GM23338 (cell line): ENCODE data around the gene ING2.

ENCODE experiments used
- CREB1 ChIP-seq: fragments of 250-450 bp; sonication (Bioruptor Pico); IDR thresholded peaks from 2 replicates; pipeline ENCODE4 v1.5.0; 2020; ENCODE audit warnings: low read depth, mild to moderate bottlenecking, moderate library complexity
- CTCF ChIP-seq, 2 experiments: fragments of 200-600 bp in 1 of 2; sonication (generic) in 1 of 2; conservative IDR thresholded peaks; 2 replicates each; pipeline versions ENCODE4 v1.5.1 to v1.6.1; 2016 to 2017; ENCODE audit warnings: antibody characterized with exemption in 2 of 2, low read depth in 2 of 2, mild to moderate bottlenecking in 2 of 2, moderate library complexity in 1 of 2
- ETS1 ChIP-seq: IDR thresholded peaks from 2 replicates; pipeline ENCODE4 v1.6.1; 2016; ENCODE audit warnings: antibody characterized with exemption
- EZH2 ChIP-seq: fragments of 200-600 bp; sonication (generic); IDR thresholded peaks from one replicate; pipeline ENCODE4 v1.8.0; 2017; ENCODE audit warnings: antibody characterized with exemption, mild to moderate bottlenecking, low read depth; ENCODE audit not compliant: unreplicated experiment
- EZH2phosphoT487 ChIP-seq: fragments of 200-600 bp; sonication (generic); IDR thresholded peaks from one replicate; pipeline ENCODE4 v1.8.1; 2018; ENCODE audit warnings: antibody characterized with exemption; ENCODE audit not compliant: unreplicated experiment
- JUNB ChIP-seq: IDR thresholded peaks from one replicate; pipeline ENCODE4 v1.6.1; 2016; ENCODE audit warnings: antibody characterized with exemption; ENCODE audit not compliant: unreplicated experiment
- NANOG ChIP-seq: IDR thresholded peaks from 2 replicates; pipeline ENCODE4 v1.6.1; 2016; ENCODE audit warnings: antibody characterized with exemption, borderline replicate concordance
- POLR2AphosphoS5 ChIP-seq: IDR thresholded peaks from 2 replicates; pipeline ENCODE4 v1.6.1; 2016; ENCODE audit warnings: antibody characterized with exemption, low read depth
- REST ChIP-seq: IDR thresholded peaks from one replicate; pipeline ENCODE4 v1.6.1; 2018; ENCODE audit warnings: antibody characterized with exemption; ENCODE audit not compliant: unreplicated experiment
- STAT1 ChIP-seq: IDR thresholded peaks from one replicate; pipeline ENCODE4 v1.6.1; 2016; ENCODE audit warnings: antibody characterized with exemption; ENCODE audit not compliant: unreplicated experiment
- ZNF114 ChIP-seq: fragments of 250-450 bp; sonication (Bioruptor Pico); IDR thresholded peaks from 2 replicates; pipeline ENCODE4 v1.5.0; 2020; ENCODE audit warnings: mild to moderate bottlenecking, moderate library complexity
- ZNF331 ChIP-seq: fragments of 250-450 bp; sonication (Bioruptor Pico); IDR thresholded peaks from 2 replicates; pipeline ENCODE4 v1.5.0; 2020; ENCODE audit warnings: low read depth, mild to moderate bottlenecking, moderate library complexity
- ZNF462 ChIP-seq: fragments of 250-450 bp; sonication (Bioruptor Pico); IDR thresholded peaks from 2 replicates; pipeline ENCODE4 v1.5.0; 2020; ENCODE audit warnings: mild to moderate bottlenecking, moderate library complexity

- TF ChIP-seq CTCF (conservative IDR thresholded peaks at IDR 0.05; ENCODE audit: low read depth in 2 of 2) (no peak), POLR2AphosphoS5 (no peak), EZH2phosphoT487 (no peak), CREB1 (CRISPR knock-in tag) (no peak), EZH2 (no peak), JUNB (no peak), NANOG (no peak), REST (no peak), ZNF114 (no peak), ETS1 (no peak), STAT1 (no peak), ZNF462 (CRISPR knock-in tag) (no peak), ZNF331 (no peak)
These were observed 43.4 kb downstream of the ING2 start for GRCh38 chr4:183548306-183548705.
